ENCODE data around the gene DOCK1.

Gene DOCK1

DNA sequence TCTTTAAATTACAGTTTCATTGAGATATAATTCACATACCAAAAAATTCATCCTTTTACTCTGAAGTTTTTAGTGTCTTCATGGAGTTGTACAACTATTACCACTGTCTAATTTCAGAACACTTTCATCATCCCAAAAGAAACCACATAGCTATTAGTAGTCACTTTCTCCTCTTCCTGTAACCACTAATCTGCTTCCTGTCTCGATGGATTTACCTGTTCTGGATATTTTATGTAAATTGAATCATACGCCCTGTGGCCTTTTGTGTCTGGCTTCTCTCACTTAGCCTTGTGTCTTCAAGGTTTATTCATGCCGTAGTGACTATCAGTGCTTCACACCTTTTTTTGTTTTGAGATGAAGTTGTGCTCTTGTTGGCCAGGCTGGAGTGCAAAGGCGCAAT lies 135.5 kb downstream of the DOCK1 start:
- TF ChIP-seq CTCF (IDR thresholded peaks at IDR 0.05), result no peak
- H3K36me3 ChIP-seq, result no peaks in the 10 kb centered on the region
- no peaks in the 10 kb centered on the region for H3K4me1 ChIP-seq (ENCODE audit: control insufficient read depth in 1 of 2, insufficient read depth in 1 of 2, low read depth in 1 of 2, low read length in 1 of 2)
- H3K27me3 ChIP-seq, result no peaks in the 10 kb centered on the region
- no peak overlapping the region for H3K4me3 ChIP-seq (ENCODE audit: low read depth in 1 of 2, low read length in 1 of 2)
- no peaks in the 10 kb centered on the region for H3K9me3 ChIP-seq
- H3K27ac ChIP-seq, result no peak overlapping the region

GRCh38 chr10:127041552-127041951 lies 136.3 kb downstream of the DOCK1 start:
- TF ChIP-seq CTCF (IDR thresholded peaks at IDR 0.05), result no peak
- H3K36me3 ChIP-seq, result no peaks in the 10 kb centered on the region
- no peaks in the 10 kb centered on the region for H3K27me3 ChIP-seq
- H3K27ac ChIP-seq, result no peak overlapping the region
- H3K9me3 ChIP-seq, result no peaks in the 10 kb centered on the region
- no peaks in the 10 kb centered on the region for H3K4me1 ChIP-seq (ENCODE audit: control insufficient read depth in 1 of 2, insufficient read depth in 1 of 2, low read depth in 1 of 2, low read length in 1 of 2)
- H3K4me3 ChIP-seq (ENCODE audit: low read depth in 1 of 2, low read length in 1 of 2), result no peak overlapping the region

DNA sequence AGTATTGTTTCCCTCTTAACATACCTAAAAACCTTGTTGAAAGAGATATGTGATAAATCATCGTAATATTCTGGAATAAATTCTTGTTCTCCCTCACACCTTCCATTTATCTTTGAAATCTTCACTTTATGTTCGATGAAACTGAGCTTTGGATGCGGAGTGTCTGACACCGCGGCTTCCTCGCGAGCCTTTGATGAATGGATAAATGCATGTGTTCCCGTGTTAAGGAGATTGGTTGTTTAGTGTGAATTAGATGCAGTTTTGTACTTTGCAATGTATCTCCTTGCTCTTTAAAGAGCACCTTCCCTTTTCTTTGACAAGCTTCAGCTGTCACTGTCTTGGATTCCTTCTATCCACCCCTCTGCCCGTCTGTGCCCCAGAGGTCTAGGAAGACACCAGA lies 138.1 kb downstream of the DOCK1 start:
- H3K27me3 ChIP-seq, result no peaks in the 10 kb centered on the region
- H3K27ac ChIP-seq, result no peak overlapping the region
- H3K36me3 ChIP-seq, result no peaks in the 10 kb centered on the region
- no peak overlapping the region for H3K4me3 ChIP-seq (ENCODE audit: low read depth in 1 of 2, low read length in 1 of 2)
- H3K9me3 ChIP-seq, result no peaks in the 10 kb centered on the region
- H3K4me1 ChIP-seq (ENCODE audit: control insufficient read depth in 1 of 2, insufficient read depth in 1 of 2, low read depth in 1 of 2, low read length in 1 of 2), result no peaks in the 10 kb centered on the region
- no peak for TF ChIP-seq CTCF (IDR thresholded peaks at IDR 0.05)

GRCh38 chr10:127044186-127044585 lies 139.0 kb downstream of the DOCK1 start:
- Histone ChIP-seq H3K27ac (no peak overlapping the region), H3K36me3 (no peaks in the 10 kb centered on the region), H3K27me3 (no peaks in the 10 kb centered on the region), H3K9me3 (no peaks in the 10 kb centered on the region), H3K4me3 (ENCODE audit: low read depth in 1 of 2, low read length in 1 of 2) (no peak overlapping the region), H3K4me1 (ENCODE audit: control insufficient read depth in 1 of 2, insufficient read depth in 1 of 2, low read depth in 1 of 2, low read length in 1 of 2) (no peaks in the 10 kb centered on the region)
- TF ChIP-seq CTCF (IDR thresholded peaks at IDR 0.05), result no peak

DNA sequence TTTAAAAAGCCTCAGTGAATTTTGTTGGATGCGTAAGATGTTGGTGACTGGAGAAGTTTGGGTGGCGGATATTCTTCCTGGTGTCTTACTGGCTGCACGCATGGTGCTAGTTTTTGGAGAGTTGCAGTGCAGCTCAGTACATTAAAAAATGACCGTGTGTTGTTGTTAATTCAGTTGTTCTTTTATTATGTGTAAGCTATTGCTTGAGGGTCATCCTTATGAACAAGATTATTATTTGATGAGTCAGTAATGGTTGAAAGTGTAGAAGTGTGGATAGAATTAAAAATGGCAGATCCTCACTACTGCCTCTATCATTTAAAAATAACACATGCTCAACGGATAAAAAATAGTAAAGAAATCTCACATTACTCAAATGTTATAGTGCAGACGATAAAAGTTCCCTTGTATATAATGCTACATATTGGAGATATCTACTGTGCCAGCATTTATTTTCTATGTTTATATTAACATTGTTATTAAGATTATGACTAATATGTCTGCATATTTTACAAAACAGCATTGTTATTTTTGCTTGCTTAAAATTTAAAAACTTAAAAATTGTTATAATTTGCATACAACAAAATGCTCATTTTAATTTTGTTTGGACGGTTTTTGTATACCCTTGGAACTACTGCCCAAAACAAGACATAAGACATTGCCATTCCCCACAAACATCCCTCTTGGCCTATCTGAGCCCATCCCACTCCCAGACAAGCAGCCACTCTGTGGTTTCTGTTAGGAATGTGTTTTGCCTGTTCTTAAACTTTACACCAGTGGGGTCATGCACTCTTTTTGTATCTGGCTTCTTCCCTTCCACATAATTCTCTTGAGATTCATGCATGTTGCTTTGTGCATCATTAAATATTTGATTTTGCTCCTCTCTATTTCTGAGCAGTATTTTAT lies 142.0 kb downstream of the DOCK1 start:
- no peak overlapping the region for H3K27ac ChIP-seq

More for the DNA sequence above, 142.0 kb downstream of the DOCK1 start:
- H3K36me3 ChIP-seq, result no peaks in the 10 kb centered on the region
- H3K4me1 ChIP-seq (ENCODE audit: control insufficient read depth in 1 of 2, insufficient read depth in 1 of 2, low read depth in 1 of 2, low read length in 1 of 2), result no peaks in the 10 kb centered on the region
- H3K27me3 ChIP-seq, result no peaks in the 10 kb centered on the region
- no peak overlapping the region for H3K4me3 ChIP-seq (ENCODE audit: low read depth in 1 of 2, low read length in 1 of 2)
- TF ChIP-seq CTCF (IDR thresholded peaks at IDR 0.05), result no peak
- no peaks in the 10 kb centered on the region for H3K9me3 ChIP-seq
